ENCODE results near the gene CORO6.

DNA sequence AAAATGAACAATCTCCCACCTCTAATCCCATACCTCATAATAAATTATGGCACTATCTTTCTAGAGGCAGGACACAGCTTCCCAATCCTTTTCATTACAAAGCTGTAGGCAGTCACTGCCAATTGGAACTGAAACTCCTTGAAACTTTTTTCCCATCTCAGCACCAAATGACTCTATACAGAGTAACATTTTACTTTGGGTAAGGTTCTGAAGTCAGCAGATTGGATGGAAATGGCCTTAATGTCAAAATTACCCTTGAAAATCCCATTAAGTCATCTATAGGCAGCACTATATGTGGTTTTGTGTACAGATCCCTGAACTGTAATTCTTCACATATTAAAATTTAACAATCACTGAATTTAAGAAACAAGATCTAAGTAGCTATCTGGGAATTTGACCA, 30.3 kb upstream of the CORO6 start:
- no peak for TF ChIP-seq CTCF (conservative IDR thresholded peaks at IDR 0.05; ENCODE audit: low read depth, low read length)
- no peak for TF ChIP-seq CEBPB (IDR thresholded peaks at IDR 0.05; ENCODE audit: low read depth, low read length)
- TF ChIP-seq NFE2L2 (IDR thresholded peaks at IDR 0.05; ENCODE audit: low read depth, low read length), result no peak
- no peak for TF ChIP-seq USF2 (IDR thresholded peaks at IDR 0.05; ENCODE audit: low read depth, low read length)
- TF ChIP-seq RFX5 (IDR thresholded peaks at IDR 0.05; ENCODE audit: low read depth, low read length), result no peak
- TF ChIP-seq POLR2A (IDR thresholded peaks at IDR 0.05; ENCODE audit: low read depth, low read length), result no peak
- TF ChIP-seq RCOR1 (IDR thresholded peaks at IDR 0.05; ENCODE audit: insufficient replicate concordance, low read length), result no peak
- TF ChIP-seq RAD21 (IDR thresholded peaks at IDR 0.05; ENCODE audit: low read length), result no peak
- no peak for TF ChIP-seq MAZ (IDR thresholded peaks at IDR 0.05; ENCODE audit: borderline replicate concordance, low read depth, low read length)
- TF ChIP-seq MXI1 (IDR thresholded peaks at IDR 0.05; ENCODE audit: borderline replicate concordance, low read depth, low read length), result no peak
- no peak for TF ChIP-seq SMC3 (IDR thresholded peaks at IDR 0.05; ENCODE audit: low read depth, low read length)
- TF ChIP-seq, protein P1, sequence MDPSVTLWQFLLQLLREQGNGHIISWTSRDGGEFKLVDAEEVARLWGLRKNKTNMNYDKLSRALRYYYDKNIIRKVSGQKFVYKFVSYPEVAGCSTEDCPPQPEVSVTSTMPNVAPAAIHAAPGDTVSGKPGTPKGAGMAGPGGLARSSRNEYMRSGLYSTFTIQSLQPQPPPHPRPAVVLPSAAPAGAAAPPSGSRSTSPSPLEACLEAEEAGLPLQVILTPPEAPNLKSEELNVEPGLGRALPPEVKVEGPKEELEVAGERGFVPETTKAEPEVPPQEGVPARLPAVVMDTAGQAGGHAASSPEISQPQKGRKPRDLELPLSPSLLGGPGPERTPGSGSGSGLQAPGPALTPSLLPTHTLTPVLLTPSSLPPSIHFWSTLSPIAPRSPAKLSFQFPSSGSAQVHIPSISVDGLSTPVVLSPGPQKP (IDR thresholded peaks at IDR 0.05; ENCODE audit: borderline replicate concordance, low read depth, low read length), result no peak
